HG03060 (cell line): ENCODE data around the gene MIGA2.
"Not testable (repeated sequence)": the region's sequence is repeated elsewhere in the genome, so short reads cannot be mapped to it uniquely, and the experiment has no call there.

ENCODE experiments used
- ATAC-seq: cut with Tn5 transposase; IDR thresholded peaks from one replicate; pipeline ENCODE4 v1.9.1; 2021; ENCODE audit warnings: low read depth, moderate number of reproducible peaks; ENCODE audit not compliant: unreplicated experiment

Gene MIGA2, protein sequence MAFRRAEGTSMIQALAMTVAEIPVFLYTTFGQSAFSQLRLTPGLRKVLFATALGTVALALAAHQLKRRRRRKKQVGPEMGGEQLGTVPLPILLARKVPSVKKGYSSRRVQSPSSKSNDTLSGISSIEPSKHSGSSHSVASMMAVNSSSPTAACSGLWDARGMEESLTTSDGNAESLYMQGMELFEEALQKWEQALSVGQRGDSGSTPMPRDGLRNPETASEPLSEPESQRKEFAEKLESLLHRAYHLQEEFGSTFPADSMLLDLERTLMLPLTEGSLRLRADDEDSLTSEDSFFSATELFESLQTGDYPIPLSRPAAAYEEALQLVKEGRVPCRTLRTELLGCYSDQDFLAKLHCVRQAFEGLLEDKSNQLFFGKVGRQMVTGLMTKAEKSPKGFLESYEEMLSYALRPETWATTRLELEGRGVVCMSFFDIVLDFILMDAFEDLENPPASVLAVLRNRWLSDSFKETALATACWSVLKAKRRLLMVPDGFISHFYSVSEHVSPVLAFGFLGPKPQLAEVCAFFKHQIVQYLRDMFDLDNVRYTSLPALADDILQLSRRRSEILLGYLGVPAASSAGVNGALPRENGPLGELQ

DNA sequence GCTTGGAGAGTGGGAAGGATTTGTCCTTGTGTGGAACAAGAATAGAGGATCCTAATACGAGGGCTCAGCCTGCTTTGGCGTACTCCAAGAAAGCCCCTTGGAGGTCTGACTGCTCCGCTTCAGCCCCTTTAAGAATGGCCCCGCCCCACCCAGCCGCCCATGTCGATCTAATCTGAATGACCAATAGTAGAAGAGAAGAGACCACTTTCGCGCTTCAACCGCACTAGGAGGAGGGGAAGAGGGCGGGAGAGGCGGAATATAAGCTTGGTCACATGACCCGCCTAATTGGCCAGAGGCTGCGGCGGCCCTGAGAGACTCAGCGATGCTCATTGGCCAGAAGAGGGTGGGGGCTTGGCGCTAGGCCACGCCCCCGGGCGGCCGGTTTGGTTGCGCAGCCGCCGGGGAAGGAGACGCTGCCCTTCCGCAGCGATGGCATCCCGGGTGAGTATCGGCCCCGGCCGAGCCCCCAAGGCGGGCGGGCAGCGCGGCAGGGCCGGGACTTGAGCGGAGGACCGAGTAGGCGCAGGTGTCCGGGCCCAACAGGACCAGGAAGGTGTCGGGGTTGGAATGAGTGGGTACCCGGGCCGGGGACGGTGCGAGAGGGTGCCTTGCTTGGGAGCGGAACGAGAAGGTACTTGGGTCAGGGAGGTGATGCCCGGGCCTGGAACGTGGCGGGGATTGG, at the start of gene MIGA2:
TSS of gene MIGA2 (plus strand) at position 386 of the 682 bp plus-strand sequence. CDS start 3,969 bp downstream, outside the sequence.
- ATAC-seq, result peak; percentile 92

DNA sequence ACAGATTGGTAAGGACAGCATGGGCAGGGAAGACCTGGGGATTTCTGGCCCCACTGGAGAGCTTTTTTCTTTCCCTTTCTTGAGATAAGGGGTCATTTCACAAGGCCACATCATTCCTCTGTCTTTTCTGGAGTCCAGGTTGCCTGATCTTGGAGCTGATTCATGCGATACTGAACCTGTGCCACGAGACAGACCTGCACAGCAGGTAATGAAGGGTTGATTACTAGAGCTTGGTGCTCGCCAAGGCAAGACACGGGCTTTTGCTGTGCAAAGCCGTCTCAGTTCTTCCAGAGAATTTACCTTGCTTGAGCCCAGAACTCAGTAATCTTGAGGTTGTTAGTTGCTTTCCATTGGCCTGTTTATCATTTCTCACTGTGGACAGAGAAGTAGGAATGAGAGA, 49.8 kb upstream of the MIGA2 start:
- no peak for ATAC-seq

DNA sequence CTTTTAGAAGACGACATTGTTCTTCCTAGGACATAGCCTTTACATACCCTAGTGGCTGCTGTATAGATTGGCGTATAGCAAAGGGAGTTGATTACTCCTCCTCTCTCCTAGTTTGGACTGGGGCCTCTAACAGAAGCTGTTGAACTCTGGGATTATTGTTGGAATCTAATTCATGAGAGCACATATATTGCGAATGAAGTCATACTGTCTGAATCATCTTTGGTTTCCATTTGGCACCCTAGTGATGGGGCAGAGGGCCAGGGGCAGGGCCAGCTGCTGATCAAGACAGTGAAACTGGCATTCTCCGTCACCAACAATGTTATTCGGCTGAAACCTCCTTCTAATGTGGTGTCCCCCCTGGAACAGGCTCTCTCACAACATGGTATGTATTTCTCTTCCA, 48.6 kb upstream of the MIGA2 start:
- ATAC-seq, result no peak

DNA sequence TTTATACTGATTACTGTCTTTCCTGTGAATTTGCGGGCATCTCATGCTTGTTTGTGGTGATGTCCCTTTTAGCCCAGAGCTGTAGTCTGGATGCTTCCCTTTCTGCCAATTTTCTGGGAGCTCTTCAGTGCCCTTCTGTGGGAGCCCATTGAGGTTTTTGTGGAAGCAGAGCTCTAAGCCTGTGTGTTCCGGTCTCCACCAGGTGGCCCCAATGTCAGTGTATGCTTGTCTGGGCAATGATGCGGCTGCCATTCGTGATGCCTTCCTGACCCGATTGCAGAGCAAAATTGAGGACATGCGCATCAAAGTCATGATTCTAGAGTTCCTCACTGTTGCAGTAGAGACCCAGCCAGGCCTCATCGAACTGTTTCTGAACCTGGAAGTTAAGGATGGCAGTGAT, 43.4 kb upstream of the MIGA2 start:
- ATAC-seq, result no peak

DNA sequence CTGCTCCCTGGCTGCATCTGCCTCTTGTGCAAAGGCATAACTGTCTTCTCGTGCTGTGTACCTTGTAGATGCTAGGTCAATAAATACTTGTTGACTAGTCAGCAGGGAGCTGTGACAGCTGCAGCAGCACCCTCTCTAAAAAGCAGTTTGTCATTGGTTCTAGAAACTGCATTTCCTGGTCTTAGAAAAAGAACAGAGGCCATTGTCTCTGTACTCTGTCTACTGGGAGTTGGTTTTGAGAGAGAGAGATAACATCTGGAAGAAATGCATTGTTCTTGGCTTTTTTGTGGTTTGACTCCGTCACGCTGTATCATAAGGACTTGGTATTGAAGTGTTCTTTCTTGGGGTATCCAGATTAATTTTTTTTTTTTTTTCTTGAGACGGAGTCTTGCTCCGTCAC, 40.6 kb upstream of the MIGA2 start:
- no peak for ATAC-seq

DNA sequence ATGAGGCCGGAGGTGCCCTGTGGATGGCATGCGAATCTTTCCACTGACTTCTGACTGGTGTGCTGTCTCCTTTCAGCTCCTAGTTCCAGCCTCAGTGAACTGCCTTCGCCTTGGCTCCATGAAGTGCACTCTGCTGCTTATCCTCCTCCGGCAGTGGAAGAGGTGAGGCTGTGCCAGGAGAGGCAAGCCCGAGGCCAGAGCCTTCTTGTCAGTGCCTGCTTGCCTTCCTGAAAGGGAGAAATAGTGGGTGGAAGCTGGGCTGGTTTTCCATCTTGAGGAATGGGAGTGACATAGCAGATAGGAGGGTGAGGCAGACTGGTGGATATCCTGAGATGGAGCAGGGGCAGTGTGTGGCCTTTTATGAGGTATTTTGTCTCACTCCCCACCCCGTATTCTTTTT, 38.0 kb upstream of the MIGA2 start:
- no peak for ATAC-seq

DNA sequence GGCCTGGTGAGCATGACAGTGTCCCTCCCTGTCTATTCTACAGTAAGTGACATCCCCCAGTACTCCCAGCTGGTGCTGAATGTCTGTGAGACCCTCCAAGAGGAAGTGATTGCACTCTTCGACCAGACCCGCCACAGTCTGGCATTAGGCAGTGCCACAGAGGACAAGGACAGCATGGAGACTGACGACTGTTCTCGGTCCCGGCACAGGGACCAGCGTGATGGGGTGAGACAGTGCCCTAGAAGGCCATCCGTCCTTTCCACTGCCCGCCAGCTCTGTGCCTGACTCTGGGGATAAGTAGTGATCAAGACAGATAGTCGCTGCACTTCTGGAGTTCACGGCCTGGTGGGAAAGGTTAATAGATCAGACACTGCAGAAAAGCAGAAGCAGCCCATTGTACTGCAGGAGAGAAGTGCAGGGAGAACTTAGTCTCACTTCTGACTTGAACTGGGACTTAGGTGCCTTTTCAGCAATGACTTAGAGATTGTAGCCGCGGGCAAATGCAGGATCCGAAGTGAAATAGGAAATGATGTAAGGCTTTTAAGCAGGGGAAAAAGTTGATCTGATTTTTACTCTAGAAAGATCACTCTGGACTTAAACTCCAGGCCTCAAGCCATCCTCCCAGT, 36.7 kb upstream of the MIGA2 start:
- no peak for ATAC-seq

DNA sequence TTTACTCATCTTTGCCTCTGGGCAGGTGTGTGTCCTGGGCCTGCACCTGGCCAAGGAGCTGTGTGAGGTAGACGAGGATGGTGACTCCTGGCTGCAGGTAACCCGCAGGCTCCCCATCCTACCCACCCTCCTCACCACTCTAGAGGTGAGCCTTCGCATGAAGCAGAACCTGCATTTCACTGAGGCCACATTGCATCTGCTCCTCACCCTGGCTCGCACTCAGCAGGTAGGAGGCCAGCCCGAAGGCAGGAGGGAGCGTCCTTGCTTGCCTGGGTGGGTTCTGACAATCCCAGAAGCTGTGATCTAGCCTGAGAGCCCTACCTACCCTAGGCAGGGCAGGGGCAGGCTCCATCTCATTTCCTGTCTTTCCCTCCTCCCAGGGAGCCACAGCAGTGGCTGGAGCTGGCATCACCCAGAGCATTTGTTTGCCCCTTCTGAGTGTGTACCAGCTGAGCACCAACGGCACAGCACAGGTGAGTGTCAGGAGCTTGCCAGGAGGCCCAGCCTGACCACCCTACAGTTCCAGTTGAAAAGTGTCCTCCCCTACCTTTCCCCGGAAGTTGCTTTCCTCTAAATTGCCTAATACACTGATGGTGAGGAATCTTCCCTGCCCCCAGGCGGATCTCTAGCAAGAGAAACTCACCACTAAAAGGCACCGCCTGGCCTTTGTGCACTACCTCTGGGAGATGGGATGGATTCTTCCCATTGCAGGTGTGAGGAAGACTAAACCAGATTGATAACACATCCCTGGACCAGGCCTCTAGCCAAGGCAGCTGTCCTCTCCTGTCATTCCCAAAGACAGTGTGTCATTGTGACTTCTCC, 34.7 kb upstream of the MIGA2 start:
- no peak for ATAC-seq

DNA sequence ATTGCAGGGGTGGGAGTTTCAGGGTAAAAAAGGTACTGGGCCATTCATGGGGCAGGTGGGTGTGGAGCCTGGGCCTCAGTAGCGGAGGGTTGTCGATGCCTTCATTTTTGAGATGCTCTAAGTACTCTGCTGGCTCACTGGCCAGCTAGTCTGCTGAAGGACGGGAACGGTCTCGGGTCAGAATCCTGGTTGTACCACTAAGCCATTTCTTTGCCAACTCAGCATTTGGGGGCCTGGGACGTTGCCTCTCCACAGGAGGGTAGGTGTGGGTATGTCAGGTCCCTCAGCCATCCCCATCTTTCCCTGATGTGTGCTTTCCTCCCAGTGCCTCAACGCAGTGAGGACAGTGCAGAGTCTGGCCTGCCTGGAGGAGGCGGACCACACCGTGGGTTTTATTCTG, 33.4 kb upstream of the MIGA2 start:
- no peak for ATAC-seq

DNA sequence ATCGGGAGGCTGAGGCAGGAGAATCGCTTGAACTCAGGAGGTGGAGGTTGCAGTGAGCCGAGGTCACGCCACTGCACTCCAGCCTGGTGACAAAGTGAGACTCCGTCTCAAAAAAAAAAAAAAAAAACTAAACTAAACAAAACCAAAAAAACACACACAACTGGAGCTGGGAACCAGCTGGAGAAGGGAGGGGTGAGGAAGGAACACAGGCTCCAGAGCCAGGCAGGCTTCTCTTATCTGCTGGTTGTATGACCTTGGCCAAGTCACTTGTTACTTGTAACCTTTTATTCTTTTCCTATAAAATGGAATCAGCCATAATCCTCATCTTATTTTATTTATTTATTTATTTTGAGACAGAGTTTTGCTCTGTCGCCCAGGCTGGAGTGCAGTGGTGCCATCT, 32.3 kb upstream of the MIGA2 start:
- not testable (repeated sequence) for ATAC-seq

DNA sequence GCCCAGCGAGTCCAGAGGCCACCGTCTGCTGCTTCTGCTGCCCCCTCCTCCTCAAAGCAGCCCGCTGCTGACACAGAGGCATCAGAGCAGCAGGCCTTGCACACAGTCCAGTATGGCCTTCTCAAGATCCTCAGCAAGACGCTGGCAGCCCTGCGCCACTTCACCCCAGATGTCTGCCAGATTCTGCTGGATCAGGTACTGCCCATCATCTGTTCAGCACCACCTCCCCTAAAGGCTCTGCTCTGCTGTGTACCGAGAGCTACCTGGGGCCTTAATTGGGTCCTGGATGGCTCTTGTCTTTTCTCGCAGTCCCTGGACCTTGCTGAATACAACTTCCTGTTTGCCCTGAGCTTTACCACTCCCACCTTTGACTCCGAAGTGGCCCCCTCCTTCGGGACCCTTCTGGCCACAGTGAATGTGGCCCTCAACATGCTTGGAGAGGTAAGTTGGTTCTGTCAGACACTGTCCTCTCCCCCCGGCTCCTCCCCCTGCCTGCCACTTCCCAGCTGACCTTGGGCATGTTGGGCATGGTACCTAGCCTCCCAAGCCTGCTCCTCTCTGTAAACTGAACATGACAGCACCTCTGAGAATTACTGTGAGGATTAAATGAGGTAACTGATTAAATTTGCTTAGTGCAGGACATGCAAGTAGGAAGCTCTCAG, 31.0 kb upstream of the MIGA2 start:
- no peak for ATAC-seq

DNA sequence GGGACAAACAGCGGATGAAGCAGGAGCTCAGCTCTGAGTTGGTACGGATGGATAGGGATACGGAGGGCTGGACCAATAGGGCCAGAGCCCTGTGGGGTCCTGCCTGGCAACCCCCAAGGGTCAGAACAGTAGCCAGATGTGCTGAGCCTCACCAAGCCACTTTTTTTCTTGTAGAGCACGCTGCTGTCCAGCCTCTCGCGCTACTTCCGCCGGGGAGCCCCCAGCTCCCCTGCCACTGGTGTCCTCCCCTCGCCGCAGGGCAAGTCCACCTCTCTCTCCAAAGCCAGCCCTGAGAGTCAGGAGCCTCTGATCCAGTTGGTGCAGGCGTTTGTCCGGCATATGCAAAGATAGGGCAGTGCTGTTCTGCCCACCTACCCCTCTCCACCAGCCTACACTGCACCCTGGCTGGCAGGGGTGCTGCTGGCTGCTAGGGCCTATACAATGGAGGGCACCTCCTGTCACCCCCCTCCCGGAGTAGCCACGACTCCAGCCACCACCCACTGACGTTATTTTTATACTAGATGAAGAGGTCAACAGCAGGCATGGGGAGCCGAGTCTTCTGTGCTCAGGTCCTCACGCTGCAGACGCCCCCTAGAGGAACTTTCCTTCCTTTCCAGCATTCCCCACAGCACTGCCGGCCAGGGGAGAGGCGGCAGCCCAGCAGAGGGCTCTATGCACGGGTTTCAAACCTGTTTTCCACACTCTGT, 29.9 kb upstream of the MIGA2 start:
- no peak for ATAC-seq

DNA sequence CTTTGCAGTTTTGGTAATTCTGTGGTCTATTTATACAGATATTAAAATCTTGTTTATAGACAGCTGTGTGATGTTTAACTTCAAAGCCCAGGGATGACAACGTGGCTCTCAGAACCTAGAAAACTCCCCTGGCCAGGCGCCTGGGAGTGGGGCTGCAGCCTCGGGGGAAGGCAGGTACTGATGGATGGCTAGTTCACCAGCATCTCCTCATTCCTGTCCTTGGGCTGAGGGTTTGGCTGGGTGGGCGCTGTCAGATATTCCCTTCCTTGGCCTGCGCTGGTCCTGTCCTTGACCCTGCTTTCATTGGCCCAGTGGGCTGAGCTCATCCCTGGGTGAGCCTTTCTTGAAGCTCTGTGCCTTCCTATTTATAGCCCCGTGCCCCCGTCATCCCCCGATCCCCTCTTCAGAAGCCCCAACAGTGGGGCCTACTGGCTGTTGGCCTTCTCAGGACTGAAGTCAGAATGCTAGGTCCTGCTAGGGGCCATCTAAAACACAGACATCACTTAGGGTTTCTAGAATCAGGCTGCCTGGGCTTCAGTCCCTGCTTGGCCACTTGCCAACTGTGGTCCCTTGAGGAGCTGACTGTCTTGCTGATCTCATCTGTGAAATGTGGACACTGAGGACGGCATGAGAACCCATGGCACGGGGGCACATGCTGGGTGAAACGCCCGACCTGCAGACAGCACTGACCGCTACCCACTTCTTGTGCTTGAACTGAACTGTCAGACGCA, 29.2 kb upstream of the MIGA2 start:
- ATAC-seq, result no peak

DNA sequence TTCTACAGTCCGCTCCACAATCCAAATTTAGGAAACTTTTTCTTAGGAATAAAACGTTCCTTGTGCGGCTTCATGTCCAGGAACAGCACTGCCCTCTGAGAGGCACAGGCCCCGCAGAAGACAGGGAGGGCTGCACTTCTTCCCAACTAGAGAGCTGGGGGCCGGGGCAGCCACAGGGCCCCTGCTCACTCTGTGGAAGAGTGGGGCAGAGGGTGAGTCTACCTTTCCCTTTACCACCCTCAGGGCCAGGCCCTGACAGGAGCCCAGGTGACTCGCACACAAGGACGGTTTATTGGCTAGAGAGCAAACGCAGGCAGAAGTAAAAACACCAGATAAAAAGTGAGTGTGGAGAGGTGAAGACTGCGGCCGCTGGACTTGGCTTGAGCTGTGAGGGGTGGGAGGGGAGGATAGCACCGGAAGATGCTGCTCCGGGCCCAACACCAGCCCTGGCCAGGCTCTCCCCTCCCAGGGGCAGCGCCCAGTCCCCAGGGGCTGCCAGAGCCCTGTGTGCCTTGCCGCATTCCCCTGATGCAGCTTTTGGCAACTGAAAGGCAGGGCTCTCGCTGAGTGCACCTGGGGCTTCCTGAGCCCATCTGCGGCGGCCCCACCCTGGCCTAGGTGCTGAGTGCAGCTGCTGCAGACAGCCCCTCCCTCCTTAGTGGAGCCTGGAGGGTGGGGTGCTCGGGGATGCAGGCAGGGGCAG, 28.5 kb upstream of the MIGA2 start:
- no peak for ATAC-seq

DNA sequence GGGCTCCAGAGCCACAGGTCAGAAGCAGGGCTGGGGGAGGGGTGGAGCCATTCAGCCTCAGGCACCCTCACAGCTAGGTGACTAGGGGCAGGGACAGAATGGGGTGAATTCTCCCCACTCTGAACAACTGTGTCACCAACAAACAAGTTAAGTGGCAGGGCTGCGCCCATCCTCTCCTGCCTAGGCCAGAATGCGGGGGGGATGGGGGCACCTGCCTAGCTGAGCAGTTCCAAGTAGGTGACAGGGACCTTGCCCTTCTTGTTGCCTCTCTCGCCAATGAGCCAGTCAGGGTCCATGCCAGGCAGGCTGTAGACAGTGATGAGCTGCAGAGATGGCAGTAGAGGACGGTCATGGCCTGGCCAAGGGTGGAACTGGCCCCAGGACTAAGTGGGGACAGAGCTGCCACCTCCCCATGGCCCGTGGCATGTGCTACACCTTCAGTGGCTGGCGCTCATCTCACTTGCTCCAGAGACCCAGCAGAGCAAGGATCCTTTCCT, 27.9 kb upstream of the MIGA2 start:
- no peak for ATAC-seq

DNA sequence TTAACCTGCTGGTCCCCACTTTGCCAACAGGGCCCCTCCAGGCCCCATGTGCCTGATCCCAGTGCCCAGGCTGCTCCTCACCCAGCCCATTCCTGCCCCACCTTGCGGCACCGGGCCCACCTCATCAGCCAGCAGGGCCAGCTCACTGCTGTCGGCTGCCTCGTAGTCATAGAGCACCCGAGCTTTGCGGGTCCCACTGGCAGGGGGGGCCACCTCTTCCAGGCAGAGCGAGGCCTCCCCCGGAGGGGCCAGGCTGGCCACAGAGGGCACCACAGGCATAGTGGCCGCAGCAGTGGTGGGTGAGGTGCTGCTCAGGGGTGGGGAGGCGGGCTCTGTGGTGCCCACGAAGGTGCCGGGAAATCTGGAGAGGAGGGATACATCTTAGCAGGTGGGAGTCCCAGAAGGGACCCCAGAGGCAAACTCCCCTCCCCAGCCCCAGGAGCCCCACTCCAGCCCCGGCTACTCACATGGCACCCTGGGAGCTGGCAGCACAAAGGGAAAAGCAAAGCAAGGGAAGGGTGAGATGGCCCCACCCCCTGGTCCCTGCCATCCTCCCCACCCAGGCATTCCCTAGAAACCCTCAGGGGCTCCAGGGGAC, 27.3 kb upstream of the MIGA2 start:
- no peak for ATAC-seq

DNA sequence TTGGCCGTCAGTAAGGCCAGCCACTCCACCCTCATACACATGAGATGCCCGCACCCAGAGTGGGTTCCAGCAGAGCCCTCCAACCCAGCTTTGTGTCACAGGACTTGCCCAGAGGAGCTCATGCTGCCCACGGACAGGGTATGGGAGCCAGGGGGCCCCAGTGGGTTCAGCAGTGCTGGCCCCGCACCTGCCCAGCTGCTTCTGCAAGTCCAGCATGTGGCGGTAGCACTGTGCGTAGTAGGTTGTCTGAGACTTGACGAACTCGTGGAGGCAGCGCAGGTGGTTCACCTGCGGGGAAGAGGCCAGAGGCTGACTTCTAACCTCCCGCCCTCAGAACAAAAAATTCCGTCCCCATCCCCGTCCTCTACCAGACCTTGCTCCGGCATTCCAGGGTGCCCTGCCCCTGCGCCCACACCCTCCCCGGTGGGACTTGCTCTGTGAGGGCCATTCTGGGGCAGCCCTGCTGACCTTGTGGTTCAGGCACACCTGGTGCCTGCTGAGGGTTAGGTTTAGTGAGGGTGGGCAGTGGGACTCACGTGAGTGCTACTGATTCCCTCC, 26.8 kb upstream of the MIGA2 start:
- no peak for ATAC-seq
